CD14-positive monocyte (primary cell): Measurements from ENCODE around the gene RPL23. TPM values are rescaled to one million over a fixed set of nuclear protein-coding genes. Genes with fewer than 3 reads are reported as not detected.

Experiments used
- DNase-seq, 3 donors: peaks; one replicate each; pipeline ENCODE4 v3.0.0-alpha.2; 2011 to 2022
- H2AFZ ChIP-seq: 2 replicates; pipeline ENCODE4 v1.6.0; 2012; ENCODE audit warnings: mild to moderate bottlenecking, low read depth, low read length, inconsistent platforms; ENCODE audit not compliant: insufficient read depth, poor library complexity, severe bottlenecking
- H3K27ac ChIP-seq, 2 donors: 1 replicate in 1 of 2; 2 replicates in 1 of 2; pipeline ENCODE4 v1.5.1; 2012 to 2013; ENCODE audit warnings: low read length in 2 of 2, control low read depth in 1 of 2, inconsistent platforms in 1 of 2, low read depth in 1 of 2, mild to moderate bottlenecking in 1 of 2
- H3K27me3 ChIP-seq, 2 donors: one replicate each; pipeline versions ENCODE4 v1.6.0 to v1.6.1; 2011 to 2013; ENCODE audit warnings: low read length in 2 of 2; ENCODE audit not compliant: control insufficient read depth in 2 of 2, insufficient read depth in 2 of 2
- H3K36me3 ChIP-seq, 2 donors: replicated peaks in 1 of 2; 1 replicate in 1 of 2; 2 replicates in 1 of 2; pipeline versions ENCODE4 v1.5.1 to v1.6.1; 2012 to 2013; ENCODE audit warnings: low read length in 2 of 2, control low read depth in 1 of 2, inconsistent platforms in 1 of 2, mild to moderate bottlenecking in 1 of 2; ENCODE audit not compliant: insufficient read depth in 2 of 2, control insufficient read depth in 1 of 2
- H3K4me1 ChIP-seq, 2 donors: 1 replicate in 1 of 2; 2 replicates in 1 of 2; pipeline versions ENCODE4 v1.5.1 to v1.6.1; 2012 to 2013; ENCODE audit warnings: low read length in 2 of 2, control low read depth in 1 of 2, inconsistent platforms in 1 of 2, mild to moderate bottlenecking in 1 of 2, moderate library complexity in 1 of 2; ENCODE audit not compliant: insufficient read depth in 2 of 2, control insufficient read depth in 1 of 2
- H3K4me2 ChIP-seq: replicated peaks from 2 replicates; pipeline ENCODE3; 2012; ENCODE audit warnings: low read length, moderate library complexity, mild to moderate bottlenecking; ENCODE audit not compliant: poor library complexity, severe bottlenecking; ENCODE audit errors: extremely low read depth
- H3K4me3 ChIP-seq, 3 experiments: fragments of 200-600 bp in 1 of 3; sonication (generic) in 1 of 3; replicated peaks in 1 of 3; 1 replicate in 2 of 3; 2 replicates in 1 of 3; pipeline ENCODE4 v1.5.1; 2011 to 2013; ENCODE audit warnings: low read length in 3 of 3, mild to moderate bottlenecking in 3 of 3, control low read depth in 2 of 3, low read depth in 2 of 3, inconsistent platforms in 1 of 3, moderate library complexity in 1 of 3
- H3K79me2 ChIP-seq: 2 replicates; pipeline ENCODE4 v1.6.0; 2012; ENCODE audit warnings: mild to moderate bottlenecking, control low read depth, inconsistent platforms, low read length, moderate library complexity; ENCODE audit not compliant: insufficient read depth
- H3K9ac ChIP-seq: 2 replicates; pipeline ENCODE4 v1.6.0; 2017; ENCODE audit warnings: low read length, mild to moderate bottlenecking; ENCODE audit not compliant: insufficient read depth, poor library complexity, severe bottlenecking
- H3K9me3 ChIP-seq, 2 donors: replicated peaks in 1 of 2; 1 replicate in 1 of 2; 2 replicates in 1 of 2; pipeline versions ENCODE4 v1.5.1 to v1.6.1; 2012 to 2013; ENCODE audit warnings: low read length in 2 of 2, control low read depth in 1 of 2; ENCODE audit not compliant: control insufficient read depth in 1 of 2, insufficient read depth in 1 of 2
- H4K20me1 ChIP-seq: 2 replicates; pipeline ENCODE4 v1.6.0; 2012; ENCODE audit warnings: mild to moderate bottlenecking, low read length, control low read depth, moderate library complexity; ENCODE audit not compliant: insufficient read depth
- H3K27ac Mint-ChIP-seq, 7 donors: one replicate each; pipeline ENCODE4 v1.8.0; 2020; ENCODE audit warnings: mild to moderate bottlenecking in 7 of 7, mixed read lengths in 7 of 7, moderate library complexity in 6 of 7, inconsistent platforms in 2 of 7
- H3K27me3 Mint-ChIP-seq, 3 donors: one replicate each; pipeline ENCODE4 v1.8.0; 2021 to 2022; ENCODE audit warnings: low read depth in 3 of 3, mild to moderate bottlenecking in 3 of 3, mixed read lengths in 3 of 3, moderate library complexity in 3 of 3, inconsistent platforms in 1 of 3
- H3K36me3 Mint-ChIP-seq, 2 donors: one replicate each; pipeline ENCODE4 v1.8.0; 2020; ENCODE audit warnings: mixed read lengths in 2 of 2, inconsistent platforms in 1 of 2, mild to moderate bottlenecking in 1 of 2
- H3K4me1 Mint-ChIP-seq: one replicate; pipeline ENCODE4 v1.8.0; 2020; ENCODE audit warnings: mild to moderate bottlenecking, mixed read lengths
- H3K4me3 Mint-ChIP-seq, 2 donors: one replicate each; pipeline ENCODE4 v1.8.0; 2020; ENCODE audit warnings: mild to moderate bottlenecking in 2 of 2, mixed read lengths in 2 of 2, moderate library complexity in 1 of 2
- H3K9me3 Mint-ChIP-seq, 7 donors: one replicate each; pipeline ENCODE4 v1.8.0; 2020 to 2022; ENCODE audit warnings: mixed read lengths in 7 of 7, mild to moderate bottlenecking in 6 of 7, moderate library complexity in 6 of 7, inconsistent platforms in 2 of 7
- WGBS: methylation state at CpG from one replicate; pipeline ENCODE4 v1.1.5; 2013; ENCODE audit warnings: missing lambda C conversion rate; ENCODE audit not compliant: insufficient coverage; 5-methylcytosine and 5-hydroxymethylcytosine counted together
- intact Hi-C, 2 donors: fragments of 100-400 bp; cut with micrococcal nuclease; formaldehyde crosslinking; loops; one replicate each; pipeline versions ENCODE4 v1.15.0 to v1.15.1; 2023
- polyA plus RNA-seq, 3 donors: library from polyadenylated mRNA; depleted of rRNA in 1 of 3; unstranded in 2 of 3; stranded (reverse) in 1 of 3; fragments of 300-500 nt in 2 of 3; fragments of >200 nt in 1 of 3; fragmentation: Illumina TruSeq in 2 of 3; gene quantifications; 1 replicate in 2 of 3; 2 replicates in 1 of 3; pipeline ENCODE4 v1.2.3, GENCODE V29; 2012 to 2021
- TF ChIP-seq, protein P1 (sequence below): fragments of 200-600 bp; IDR thresholded peaks from one replicate; pipeline ENCODE4 v1.8.0; 2022; ENCODE audit warnings: antibody characterized with exemption, mild to moderate bottlenecking

RPL23 gene
- polyA plus RNA-seq, 3 donors = 561 to 1,701 (median 618) TPM

DNA sequence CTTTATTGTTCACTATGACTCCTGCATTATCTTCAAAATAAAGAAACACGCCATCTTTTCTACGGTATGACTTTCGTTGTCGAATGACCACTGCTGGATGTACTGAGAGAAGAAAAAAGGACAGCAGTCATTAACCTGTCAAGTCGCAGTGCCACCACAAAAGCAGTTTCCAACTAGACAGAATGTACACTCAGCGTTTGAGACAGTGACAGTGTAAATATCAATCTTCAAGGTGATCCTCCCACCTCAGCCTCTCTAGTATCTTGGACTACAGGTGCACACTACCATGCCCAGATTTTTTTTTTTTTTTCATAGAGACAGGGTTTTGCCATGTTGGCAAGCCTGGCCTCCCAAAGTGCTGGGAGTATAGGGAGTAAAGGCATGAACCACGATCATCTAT lies 3.1 kb downstream of the RPL23 start:
- Histone ChIP-seq H3K27me3 (no peaks in the 10 kb centered on the region), H3K27ac (no peak overlapping the region), H3K4me1 (peaks cover 29 to 36% of the 10 kb centered on the region in 2 donors), H3K4me2 (no peak overlapping the region), H3K9me3 (no peaks in the 10 kb centered on the region), H2AFZ (no peak overlapping the region), H3K79me2 (peaks cover 44% of the 10 kb centered on the region), H3K4me3 (no peak overlapping the region), H4K20me1 (peaks cover 56% of the 10 kb centered on the region), H3K36me3 (peaks cover 52 to 55% of the 10 kb centered on the region in 2 donors), H3K9ac (no peak overlapping the region)
- Mint-ChIP-seq H3K4me3 (no peak overlapping the region), H3K4me1 (peaks cover 35% of the 10 kb centered on the region), H3K9me3 (peaks cover 0 to 2% (median 0%) of the 10 kb centered on the region in 7 donors), H3K27ac (peak overlapping the region in 2 of 7 donors; percentile 31 to 50), H3K27me3 (peaks cover 0 to 4% (median 0%) of the 10 kb centered on the region in 3 donors), H3K36me3 (peaks cover 52 to 64% of the 10 kb centered on the region in 2 donors)
- 83% methylated on average over 1 of the region's 7 CpGs for WGBS
- DNase-seq = no peak
- intact Hi-C loops = loop anchor here in 1 of 2 donors (10.0 kb wide), 1 partner anchor 54 kb away; no protein-coding TSS in a partner anchor
- TF ChIP-seq, protein P1, sequence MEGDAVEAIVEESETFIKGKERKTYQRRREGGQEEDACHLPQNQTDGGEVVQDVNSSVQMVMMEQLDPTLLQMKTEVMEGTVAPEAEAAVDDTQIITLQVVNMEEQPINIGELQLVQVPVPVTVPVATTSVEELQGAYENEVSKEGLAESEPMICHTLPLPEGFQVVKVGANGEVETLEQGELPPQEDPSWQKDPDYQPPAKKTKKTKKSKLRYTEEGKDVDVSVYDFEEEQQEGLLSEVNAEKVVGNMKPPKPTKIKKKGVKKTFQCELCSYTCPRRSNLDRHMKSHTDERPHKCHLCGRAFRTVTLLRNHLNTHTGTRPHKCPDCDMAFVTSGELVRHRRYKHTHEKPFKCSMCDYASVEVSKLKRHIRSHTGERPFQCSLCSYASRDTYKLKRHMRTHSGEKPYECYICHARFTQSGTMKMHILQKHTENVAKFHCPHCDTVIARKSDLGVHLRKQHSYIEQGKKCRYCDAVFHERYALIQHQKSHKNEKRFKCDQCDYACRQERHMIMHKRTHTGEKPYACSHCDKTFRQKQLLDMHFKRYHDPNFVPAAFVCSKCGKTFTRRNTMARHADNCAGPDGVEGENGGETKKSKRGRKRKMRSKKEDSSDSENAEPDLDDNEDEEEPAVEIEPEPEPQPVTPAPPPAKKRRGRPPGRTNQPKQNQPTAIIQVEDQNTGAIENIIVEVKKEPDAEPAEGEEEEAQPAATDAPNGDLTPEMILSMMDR = no peak

DNA sequence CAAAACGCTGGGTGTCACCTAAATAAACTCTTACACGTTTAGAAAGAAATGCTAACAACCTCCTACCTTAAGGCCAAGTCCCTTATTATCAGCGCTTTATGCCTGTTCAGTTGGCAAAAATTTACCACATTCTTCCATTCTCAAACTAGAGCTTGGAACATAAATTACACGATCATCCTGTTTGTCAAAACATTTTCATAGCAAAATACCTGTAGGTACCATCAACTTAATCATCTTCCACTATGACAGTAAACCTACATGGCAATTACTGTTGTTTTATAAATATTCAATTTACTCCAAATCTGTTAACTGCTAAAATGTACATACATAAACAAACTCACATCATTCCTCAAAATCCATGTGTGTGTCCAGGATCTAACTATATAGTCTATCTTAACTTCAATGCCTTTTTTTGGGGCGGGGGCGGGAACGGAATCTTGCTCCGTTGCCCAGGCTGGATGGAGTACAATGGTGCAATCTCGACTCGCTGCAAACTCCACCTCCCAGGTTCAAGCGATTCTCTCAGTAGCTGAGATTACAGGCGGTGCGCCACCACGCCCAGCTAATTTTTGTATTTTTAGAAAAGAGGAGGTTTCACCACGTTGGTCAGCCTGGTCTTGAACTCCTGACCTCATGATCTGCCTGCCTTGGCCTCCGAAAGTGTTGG lies 4.4 kb downstream of the RPL23 start:
- intact Hi-C loops = no loop called here
- H3K27ac ChIP-seq = no peak overlapping the region
- H3K79me2 ChIP-seq = peaks cover 44% of the 10 kb centered on the region
- peaks cover 56% of the 10 kb centered on the region for H4K20me1 ChIP-seq
- Mint-ChIP-seq H3K27ac (peak overlapping the region in 1 of 7 donors; percentile 14), H3K4me1 (peaks cover 35% of the 10 kb centered on the region), H3K27me3 (peaks cover 0 to 4% (median 0%) of the 10 kb centered on the region in 3 donors), H3K4me3 (no peak overlapping the region), H3K9me3 (peaks cover 0 to 2% (median 0%) of the 10 kb centered on the region in 7 donors), H3K36me3 (peaks cover 52 to 64% of the 10 kb centered on the region in 2 donors)
- no peak overlapping the region for H3K4me3 ChIP-seq
- H3K27me3 ChIP-seq = no peaks in the 10 kb centered on the region
- DNase-seq = no peak
- H3K9ac ChIP-seq = no peak overlapping the region
- H3K36me3 ChIP-seq = peaks cover 52 to 55% of the 10 kb centered on the region in 2 donors
- TF ChIP-seq, protein P1 = no peak
- no peaks in the 10 kb centered on the region for H3K9me3 ChIP-seq
- peaks cover 24 to 27% of the 10 kb centered on the region in 2 donors for H3K4me1 ChIP-seq
- WGBS = 81% methylated on average over 7 of the region's 16 CpGs
- H2AFZ ChIP-seq = no peak overlapping the region
- no peak overlapping the region for H3K4me2 ChIP-seq
